Activated CD4-positive, alpha-beta T cell treated with anti-CD3 and anti-CD28 coated beads, Interleukin-2, amount 10 ng/mL, durations not matched to agents 24 days and 14 days (primary cell): Measurements from ENCODE around the gene GDE1. TPM values are rescaled to one million over a fixed set of nuclear protein-coding genes. Genes with fewer than 3 reads are reported as not detected.

ENCODE experiments used
- DNase-seq: peaks from one replicate; pipeline ENCODE4 v3.0.0; 2022
- H3K27ac Mint-ChIP-seq: one replicate; pipeline ENCODE4 v1.8.0; 2022; ENCODE audit warnings: mild to moderate bottlenecking, mixed read lengths
- H3K27me3 Mint-ChIP-seq: one replicate; pipeline ENCODE4 v1.8.0; 2022; ENCODE audit warnings: mixed read lengths
- H3K36me3 Mint-ChIP-seq: one replicate; pipeline ENCODE4 v1.8.0; 2022; ENCODE audit warnings: low read depth, mild to moderate bottlenecking, mixed read lengths
- H3K4me1 Mint-ChIP-seq: one replicate; pipeline ENCODE4 v1.8.0; 2021; ENCODE audit warnings: mixed read lengths
- H3K4me3 Mint-ChIP-seq: one replicate; pipeline ENCODE4 v1.8.0; 2022; ENCODE audit warnings: mild to moderate bottlenecking, moderate library complexity, mixed read lengths
- H3K9me3 Mint-ChIP-seq: one replicate; pipeline ENCODE4 v1.8.0; 2021; ENCODE audit warnings: mixed read lengths
- intact Hi-C: fragments of 100-400 bp; cut with micrococcal nuclease; formaldehyde crosslinking; loops from one replicate; pipeline ENCODE4 v1.15.1; 2023
- total RNA-seq: library from RNA; stranded (reverse); gene quantifications from 2 replicates; pipeline ENCODE4 v1.2.3, GENCODE V29; 2022

Gene GDE1
- total RNA-seq, 1 donor from 2014 or later = 25.2 TPM

GRCh38 chr16:19488213-19488640 lies 33.7 kb downstream of the GDE1 start:
- Mint-ChIP-seq H3K27me3 (peaks cover 2% of the 10 kb centered on the region), H3K4me1 (no peaks in the 10 kb centered on the region), H3K36me3 (no peaks in the 10 kb centered on the region), H3K27ac (no peak overlapping the region), H3K9me3 (no peaks in the 10 kb centered on the region), H3K4me3 (no peak overlapping the region)
- intact Hi-C loops = no loop called here
- no peak for DNase-seq

- Mint-ChIP-seq H3K27ac (no peak overlapping the region), H3K4me1 (no peaks in the 10 kb centered on the region), H3K9me3 (no peaks in the 10 kb centered on the region), H3K27me3 (peaks cover 2% of the 10 kb centered on the region), H3K36me3 (no peaks in the 10 kb centered on the region), H3K4me3 (no peak overlapping the region)
- DNase-seq = no peak
- intact Hi-C loops = no loop called here
Measured at GRCh38 chr16:19486750-19487325, 35.1 kb downstream of the GDE1 start.

- Mint-ChIP-seq H3K27ac (no peak overlapping the region), H3K9me3 (no peaks in the 10 kb centered on the region), H3K36me3 (no peaks in the 10 kb centered on the region), H3K4me3 (no peak overlapping the region), H3K4me1 (no peaks in the 10 kb centered on the region), H3K27me3 (no peaks in the 10 kb centered on the region)
- no peak for DNase-seq
- intact Hi-C loops = no loop called here
Measured at GRCh38 chr16:19486051-19486450, 35.8 kb downstream of the GDE1 start.

- H3K36me3 Mint-ChIP-seq = no peaks in the 10 kb centered on the region
- no peak for DNase-seq
- H3K4me1 Mint-ChIP-seq = no peaks in the 10 kb centered on the region
- H3K27ac Mint-ChIP-seq = no peak overlapping the region
- intact Hi-C loops = no loop called here
- no peak overlapping the region for H3K4me3 Mint-ChIP-seq
- no peaks in the 10 kb centered on the region for H3K9me3 Mint-ChIP-seq
- no peaks in the 10 kb centered on the region for H3K27me3 Mint-ChIP-seq
Measured at GRCh38 chr16:19485611-19486010, 36.3 kb downstream of the GDE1 start.

GRCh38 chr16:19484096-19484495 lies 37.8 kb downstream of the GDE1 start:
- Mint-ChIP-seq H3K4me1 (no peaks in the 10 kb centered on the region), H3K27ac (no peak overlapping the region), H3K27me3 (no peaks in the 10 kb centered on the region), H3K9me3 (no peaks in the 10 kb centered on the region), H3K36me3 (no peaks in the 10 kb centered on the region), H3K4me3 (no peak overlapping the region)
- no peak for DNase-seq
- intact Hi-C loops = no loop called here

- DNase-seq = no peak
- H3K27me3 Mint-ChIP-seq = peaks cover 2% of the 10 kb centered on the region
- H3K4me1 Mint-ChIP-seq = no peaks in the 10 kb centered on the region
- H3K9me3 Mint-ChIP-seq = no peaks in the 10 kb centered on the region
- H3K27ac Mint-ChIP-seq = no peak overlapping the region
- intact Hi-C loops = no loop called here
- no peak overlapping the region for H3K4me3 Mint-ChIP-seq
- no peaks in the 10 kb centered on the region for H3K36me3 Mint-ChIP-seq
Measured at GRCh38 chr16:19482291-19482690, 39.6 kb downstream of the GDE1 start.

GRCh38 chr16:19481769-19482168 lies 40.1 kb downstream of the GDE1 start:
- no peaks in the 10 kb centered on the region for H3K9me3 Mint-ChIP-seq
- peaks cover 2% of the 10 kb centered on the region for H3K27me3 Mint-ChIP-seq
- no peak overlapping the region for H3K4me3 Mint-ChIP-seq
- H3K36me3 Mint-ChIP-seq = no peaks in the 10 kb centered on the region
- H3K4me1 Mint-ChIP-seq = no peaks in the 10 kb centered on the region
- no peak for DNase-seq
- intact Hi-C loops = no loop called here
- H3K27ac Mint-ChIP-seq = no peak overlapping the region

GRCh38 chr16:19481296-19481695 lies 40.6 kb downstream of the GDE1 start:
- intact Hi-C loops = no loop called here
- H3K36me3 Mint-ChIP-seq = no peaks in the 10 kb centered on the region
- H3K27ac Mint-ChIP-seq = no peak overlapping the region
- H3K4me3 Mint-ChIP-seq = no peak overlapping the region
- no peaks in the 10 kb centered on the region for H3K9me3 Mint-ChIP-seq
- peaks cover 2% of the 10 kb centered on the region for H3K27me3 Mint-ChIP-seq
- no peak for DNase-seq
- no peaks in the 10 kb centered on the region for H3K4me1 Mint-ChIP-seq

- H3K36me3 Mint-ChIP-seq = no peaks in the 10 kb centered on the region
- H3K4me3 Mint-ChIP-seq = no peak overlapping the region
- no peaks in the 10 kb centered on the region for H3K4me1 Mint-ChIP-seq
- H3K27me3 Mint-ChIP-seq = peaks cover 2% of the 10 kb centered on the region
- no peaks in the 10 kb centered on the region for H3K9me3 Mint-ChIP-seq
- intact Hi-C loops = no loop called here
- no peak overlapping the region for H3K27ac Mint-ChIP-seq
- no peak for DNase-seq
Measured at GRCh38 chr16:19479302-19479721, 42.6 kb downstream of the GDE1 start.

- Mint-ChIP-seq H3K4me1 (no peaks in the 10 kb centered on the region), H3K36me3 (no peaks in the 10 kb centered on the region), H3K4me3 (no peak overlapping the region), H3K27me3 (peaks cover 2% of the 10 kb centered on the region), H3K9me3 (no peaks in the 10 kb centered on the region), H3K27ac (no peak overlapping the region)
- DNase-seq = no peak
- intact Hi-C loops = no loop called here
Measured at GRCh38 chr16:19478505-19478904, 43.4 kb downstream of the GDE1 start.

GRCh38 chr16:19474617-19475016 lies 47.3 kb downstream of the GDE1 start:
- no peaks in the 10 kb centered on the region for H3K4me1 Mint-ChIP-seq

GRCh38 chr16:19472482-19472881 lies 49.4 kb downstream of the GDE1 start:
- Mint-ChIP-seq H3K27me3 (no peaks in the 10 kb centered on the region), H3K9me3 (no peaks in the 10 kb centered on the region), H3K27ac (no peak overlapping the region), H3K4me3 (no peak overlapping the region), H3K4me1 (no peaks in the 10 kb centered on the region), H3K36me3 (no peaks in the 10 kb centered on the region)
- intact Hi-C loops = no loop called here
- no peak for DNase-seq

More at GRCh38 chr16:19474617-19475016, 47.3 kb downstream of the GDE1 start:
- H3K9me3 Mint-ChIP-seq = no peaks in the 10 kb centered on the region
- peaks cover 2% of the 10 kb centered on the region for H3K27me3 Mint-ChIP-seq
- DNase-seq = no peak
- H3K4me3 Mint-ChIP-seq = no peak overlapping the region
- H3K36me3 Mint-ChIP-seq = no peaks in the 10 kb centered on the region
- intact Hi-C loops = no loop called here
- no peak overlapping the region for H3K27ac Mint-ChIP-seq

- Mint-ChIP-seq H3K27ac (no peak overlapping the region), H3K4me3 (no peak overlapping the region), H3K36me3 (no peaks in the 10 kb centered on the region), H3K27me3 (no peaks in the 10 kb centered on the region), H3K4me1 (no peaks in the 10 kb centered on the region), H3K9me3 (no peaks in the 10 kb centered on the region)
- no peak for DNase-seq
- intact Hi-C loops = no loop called here
Measured at GRCh38 chr16:19468300-19468699, 53.6 kb downstream of the GDE1 start.

GRCh38 chr16:19463468-19464315 lies 58.2 kb downstream of the GDE1 start:
- no peak for DNase-seq
- intact Hi-C loops = no loop called here
- no peaks in the 10 kb centered on the region for H3K9me3 Mint-ChIP-seq
- peaks cover 8% of the 10 kb centered on the region for H3K27me3 Mint-ChIP-seq
- no peaks in the 10 kb centered on the region for H3K4me1 Mint-ChIP-seq
- no peaks in the 10 kb centered on the region for H3K36me3 Mint-ChIP-seq
- no peak overlapping the region for H3K4me3 Mint-ChIP-seq
- no peak overlapping the region for H3K27ac Mint-ChIP-seq
